Nucleus accumbens (tissue), 56 donors: ENCODE measurements around the gene TUSC7.
A peak's percentile ranks its signal among the peaks of the same experiment; 100 is the strongest.

Experiments used
- DNase-seq, 56 donors: peaks; one replicate each; lab custom pipeline; 2025; lab: John Stamatoyannopoulos, UW

The TUSC7 gene

GRCh38 chr3:116709479-116709878, at the start of gene TUSC7:
TUSC7 (plus strand) TSS chr3:116709779.
- no peak for DNase-seq

- DNase-seq, result no peak
Observed at GRCh38 chr3:116661196-116661595, 48.4 kb upstream of the TUSC7 start.

GRCh38 chr3:116663161-116664110, 46.1 kb upstream of the TUSC7 start:
- DNase-seq, result no peak

GRCh38 chr3:116667324-116667723, 42.3 kb upstream of the TUSC7 start:
- no peak for DNase-seq

GRCh38 chr3:116667791-116668190, 41.8 kb upstream of the TUSC7 start:
- no peak for DNase-seq

- DNase-seq, result peak in 3 of 56 donors; percentile 2 to 8 (median 6)
Observed at GRCh38 chr3:116669576-116669975, 40.0 kb upstream of the TUSC7 start.

- no peak for DNase-seq
Observed at GRCh38 chr3:116671151-116671550, 38.4 kb upstream of the TUSC7 start.

GRCh38 chr3:116678853-116679252, 30.7 kb upstream of the TUSC7 start:
- DNase-seq, result no peak

GRCh38 chr3:116691041-116691440, 18.5 kb upstream of the TUSC7 start:
- DNase-seq, result no peak

GRCh38 chr3:116701070-116701469, 8.5 kb upstream of the TUSC7 start:
- DNase-seq, result no peak

- DNase-seq, result no peak
Observed at GRCh38 chr3:116702334-116702733, 7.2 kb upstream of the TUSC7 start.

GRCh38 chr3:116707531-116707930, 2.0 kb upstream of the TUSC7 start:
- DNase-seq, result no peak

GRCh38 chr3:116716490-116716889, 6.9 kb downstream of the TUSC7 start:
- DNase-seq, result no peak

GRCh38 chr3:116717566-116717965, 8.0 kb downstream of the TUSC7 start:
- DNase-seq, result no peak

GRCh38 chr3:116728454-116728853, 18.9 kb downstream of the TUSC7 start:
- DNase-seq, result no peak

GRCh38 chr3:116734243-116734642, 24.7 kb downstream of the TUSC7 start:
- DNase-seq, result no peak

- no peak for DNase-seq
Observed at GRCh38 chr3:116739678-116740077, 30.1 kb downstream of the TUSC7 start.

- no peak for DNase-seq
Observed at GRCh38 chr3:116740293-116740692, 30.7 kb downstream of the TUSC7 start.

GRCh38 chr3:116741467-116741866, 31.9 kb downstream of the TUSC7 start:
- DNase-seq, result peak in 25 of 56 donors; percentile 0 to 49 (median 6)

GRCh38 chr3:116743062-116743461, 33.5 kb downstream of the TUSC7 start:
- no peak for DNase-seq

GRCh38 chr3:116749388-116749787, 39.8 kb downstream of the TUSC7 start:
- DNase-seq, result no peak

GRCh38 chr3:116757315-116757714, 47.7 kb downstream of the TUSC7 start:
- DNase-seq, result no peak
